NCI-H748 treated with DMSO at 0.1 percent for 48 hours (cell line): ENCODE data around the gene TXNDC12.
"Not testable (repeated sequence)": the region's sequence is repeated elsewhere in the genome, so short reads cannot be mapped to it uniquely, and the experiment has no call there.

Source experiments
- DNase-seq: peaks from one replicate; lab custom pipeline; 2025; lab: John Stamatoyannopoulos, UW

The TXNDC12 gene

GRCh38 chr1:52045666-52046195 is 9.3 kb downstream of the TXNDC12 start:
- DNase-seq: not testable (repeated sequence)

- no peak for DNase-seq
These were observed 9.8 kb downstream of the TXNDC12 start for GRCh38 chr1:52045236-52045635.

GRCh38 chr1:52041551-52042185 is 13.3 kb downstream of the TXNDC12 start:
- no peak for DNase-seq

DNA sequence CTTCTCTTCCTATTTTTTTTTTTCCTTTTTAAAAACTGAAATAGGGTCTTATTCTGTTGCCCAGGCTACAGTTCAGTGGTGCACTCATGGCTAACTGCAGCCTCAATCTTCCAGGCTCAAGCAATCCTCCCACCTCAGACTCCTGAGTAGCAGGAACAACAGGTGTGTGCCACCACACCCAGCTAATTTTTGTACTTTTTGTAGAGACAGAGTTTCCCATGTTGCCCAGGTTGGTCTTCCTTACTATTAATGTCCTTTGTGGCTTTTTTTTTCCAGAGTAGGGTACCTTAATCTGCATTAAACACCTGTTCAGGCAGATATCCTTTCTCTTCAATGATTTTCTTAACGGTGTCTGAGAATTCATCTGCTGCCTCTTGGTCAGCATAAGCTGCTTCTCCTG is 17.1 kb downstream of the TXNDC12 start:
- DNase-seq: no peak

DNA sequence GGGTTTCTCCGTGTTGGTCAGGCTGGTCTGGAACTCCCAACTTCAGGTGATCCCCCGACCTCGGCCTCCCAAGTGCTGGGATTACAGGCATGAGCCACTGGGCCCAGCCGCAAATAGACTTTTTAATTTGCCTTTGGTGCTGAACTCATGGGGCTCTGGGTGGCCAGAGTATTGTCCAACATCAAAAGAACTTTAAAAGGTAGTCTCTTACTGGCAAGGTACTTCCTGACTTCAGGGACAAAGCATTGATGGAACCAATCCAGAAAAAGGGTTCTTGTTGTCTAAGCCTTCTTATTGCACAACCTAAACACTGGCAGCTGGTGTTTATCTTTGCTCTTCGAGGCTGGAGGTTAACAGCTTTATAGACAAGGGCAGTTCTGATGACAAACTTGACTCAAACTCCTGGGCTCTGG is 17.6 kb downstream of the TXNDC12 start:
- no peak for DNase-seq

DNA sequence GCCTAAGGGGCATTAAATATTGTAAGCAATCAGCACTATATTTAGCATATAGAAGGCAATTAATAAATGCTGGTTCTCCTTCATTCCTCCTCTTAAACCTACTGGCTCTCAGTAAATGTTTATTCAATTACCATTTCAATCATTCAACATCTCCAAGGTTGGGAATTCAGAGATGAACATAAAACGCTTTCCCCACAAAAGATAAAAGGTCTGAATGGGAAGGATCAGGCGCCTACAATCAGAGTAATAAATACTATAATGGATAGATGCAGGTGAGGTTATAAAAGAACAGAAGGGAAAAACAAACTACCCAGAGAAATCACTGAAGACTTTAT is 21.0 kb downstream of the TXNDC12 start:
- DNase-seq: no peak

DNA sequence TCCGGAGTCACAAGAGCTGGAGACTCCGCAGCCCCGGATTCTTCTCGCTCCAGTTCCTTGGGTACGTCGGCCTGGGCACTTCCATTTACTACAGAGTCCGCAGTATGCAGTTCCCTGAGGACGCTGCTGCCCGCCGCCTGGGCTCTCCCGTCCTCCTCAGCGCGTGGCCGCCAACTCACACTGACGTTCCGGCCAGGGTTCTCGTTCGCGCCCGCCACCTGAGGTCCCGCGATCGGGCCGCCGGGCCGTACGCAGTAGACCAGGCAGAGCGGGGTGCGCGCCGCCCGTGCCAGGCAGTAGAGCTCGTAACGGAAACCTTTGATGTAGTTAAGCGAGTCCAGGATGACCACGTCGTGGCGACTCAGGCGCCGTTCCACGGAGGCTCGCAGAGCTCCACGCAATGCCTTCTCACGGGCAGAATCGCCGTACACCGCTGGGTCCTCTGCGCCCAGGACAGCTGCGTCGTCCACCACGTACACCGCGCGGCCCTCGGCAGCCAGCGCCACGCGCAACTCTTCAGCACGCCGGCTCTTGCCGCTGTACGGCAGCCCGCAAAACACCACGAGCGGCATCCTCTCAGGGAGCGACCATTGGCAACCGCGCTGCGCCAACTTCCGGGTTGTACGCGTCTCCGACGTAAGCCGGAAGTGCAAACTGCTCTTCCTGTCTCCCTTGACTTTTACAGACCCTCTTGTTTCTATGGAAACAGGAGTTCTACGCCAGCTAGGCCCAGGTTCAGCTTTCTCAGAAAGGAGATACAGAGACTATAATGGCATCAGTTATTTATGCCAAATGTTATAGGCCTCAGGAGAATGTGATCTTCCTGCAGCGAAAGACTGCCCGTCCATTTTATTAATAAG is 21.6 kb downstream of the TXNDC12 start, which contains the start of gene KTI12:
TSS of gene KTI12 (minus strand) at position 621 of the 860 bp plus-strand sequence. CDS start at position 572, 49 bp downstream.
- peak; percentile 61 for DNase-seq

GRCh38 chr1:52032785-52033131 is 22.2 kb downstream of the TXNDC12 start:
- no peak for DNase-seq

GRCh38 chr1:52032124-52032784 is 22.7 kb downstream of the TXNDC12 start:
- no peak for DNase-seq

DNA sequence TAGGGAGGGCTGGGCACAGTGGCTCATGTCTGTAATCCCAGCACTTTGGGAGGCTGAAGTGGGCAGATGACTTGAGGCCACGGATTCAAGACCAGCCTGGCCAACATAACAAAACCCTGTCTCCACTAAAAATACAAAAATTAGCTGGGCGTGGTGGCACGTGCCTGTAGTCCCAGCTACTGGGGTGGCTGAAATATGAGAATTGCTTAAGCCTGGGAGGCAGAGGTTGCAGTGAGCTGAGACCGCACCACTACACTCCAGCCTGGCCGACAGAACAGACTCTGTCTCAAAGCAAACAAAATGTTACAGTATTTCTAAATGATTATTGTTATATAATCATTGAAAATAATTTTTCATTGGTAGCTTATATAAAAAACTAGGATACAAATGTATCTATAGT is 26.2 kb downstream of the TXNDC12 start:
- DNase-seq: not testable (repeated sequence)

GRCh38 chr1:52028328-52028727 is 26.7 kb downstream of the TXNDC12 start:
- no peak for DNase-seq

DNA sequence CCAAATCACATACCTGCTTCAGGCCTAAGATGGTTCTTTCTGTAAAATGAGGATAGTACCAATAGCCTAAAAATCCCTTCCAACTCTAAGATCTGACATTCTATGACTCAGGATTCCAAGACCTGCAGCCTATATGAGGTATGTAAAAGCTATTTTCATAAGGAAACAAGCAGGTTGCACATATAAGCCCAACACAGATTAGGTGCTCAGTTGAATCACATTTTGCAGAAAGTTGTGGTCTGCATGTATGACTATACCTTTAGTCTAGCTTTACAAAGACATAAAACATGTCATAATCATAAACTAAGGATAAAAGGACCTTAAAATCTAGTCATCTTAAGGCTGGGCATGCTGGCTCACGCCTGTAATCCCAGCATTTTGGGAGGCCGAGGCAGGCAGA is 28.7 kb downstream of the TXNDC12 start:
- no peak for DNase-seq

DNA sequence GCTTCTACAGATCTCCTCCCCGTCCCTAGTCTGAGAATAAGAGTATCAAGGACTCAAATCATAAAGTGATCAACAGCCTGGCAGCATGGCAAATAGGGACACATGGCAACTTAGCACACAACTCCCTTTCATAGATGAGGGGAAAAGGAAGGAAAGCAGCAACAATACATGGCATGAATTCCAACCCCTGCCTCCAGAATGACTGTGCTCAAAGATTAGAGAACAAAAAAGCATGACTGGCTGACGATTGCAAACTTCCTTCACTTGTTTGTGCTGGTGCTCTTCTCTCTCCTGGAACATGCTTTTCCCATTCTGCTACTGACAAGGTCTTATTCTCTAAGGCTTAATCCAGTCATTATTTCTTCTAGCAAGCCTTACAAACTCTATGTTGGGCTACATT is 32.9 kb downstream of the TXNDC12 start:
- no peak for DNase-seq

DNA sequence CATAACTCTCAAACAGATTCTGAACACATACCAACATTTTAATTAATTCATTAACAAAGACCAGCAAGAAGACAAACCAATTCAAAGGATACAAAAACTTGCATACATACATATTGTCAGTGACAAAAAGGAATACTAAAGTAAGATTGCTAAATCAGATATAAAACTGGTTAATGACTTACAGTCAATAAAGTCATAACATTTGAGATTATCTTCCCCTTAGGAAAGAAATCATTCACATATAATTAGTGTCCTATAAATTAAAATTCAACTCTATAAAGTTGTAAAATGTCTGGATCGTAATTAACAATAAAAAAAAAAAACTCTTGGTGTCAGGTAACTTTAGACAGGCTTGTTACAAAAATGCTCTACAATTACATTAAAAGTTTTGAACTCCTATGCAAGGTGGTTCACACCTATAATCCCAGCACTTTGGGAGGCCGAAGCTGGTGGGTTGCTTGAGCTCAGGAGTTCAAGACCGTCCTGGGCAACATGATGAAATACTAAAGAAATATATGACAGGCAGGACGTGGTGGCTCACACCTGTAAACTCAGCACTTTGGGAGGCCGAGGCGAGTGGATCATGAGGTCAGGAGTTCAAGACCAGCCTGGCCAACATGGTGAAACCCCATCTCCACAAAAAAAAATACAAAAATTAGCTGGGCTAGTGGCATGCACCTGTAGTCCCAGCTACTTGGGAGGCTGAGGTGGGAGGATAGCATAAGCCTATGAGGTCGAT is 46.8 kb downstream of the TXNDC12 start:
- DNase-seq: no peak

- no peak for DNase-seq
These were observed 47.6 kb downstream of the TXNDC12 start for GRCh38 chr1:52007215-52008002.

DNA sequence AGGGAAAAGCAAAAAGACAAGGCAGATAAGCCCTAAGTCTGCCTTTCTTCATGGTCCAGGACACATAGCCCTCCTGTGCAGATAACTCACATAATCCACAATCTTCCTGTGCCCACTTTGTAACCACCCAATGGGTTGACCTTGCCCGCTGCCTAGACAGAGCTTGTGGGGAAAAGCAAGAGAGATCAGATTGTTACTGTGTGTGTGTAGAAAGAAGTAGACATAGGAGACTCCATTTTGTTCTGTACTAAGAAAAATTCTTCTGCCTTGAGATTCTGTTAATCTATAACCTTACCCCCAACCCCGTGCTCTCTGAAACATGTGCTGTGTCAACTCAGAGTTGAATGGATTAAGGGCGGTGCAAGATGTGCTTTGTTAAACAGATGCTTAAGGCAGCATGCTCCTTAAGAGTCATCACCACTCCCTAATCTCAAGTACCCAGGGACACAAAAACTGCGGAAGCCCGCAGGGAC is 48.9 kb downstream of the TXNDC12 start:
- DNase-seq: not testable (repeated sequence)

DNA sequence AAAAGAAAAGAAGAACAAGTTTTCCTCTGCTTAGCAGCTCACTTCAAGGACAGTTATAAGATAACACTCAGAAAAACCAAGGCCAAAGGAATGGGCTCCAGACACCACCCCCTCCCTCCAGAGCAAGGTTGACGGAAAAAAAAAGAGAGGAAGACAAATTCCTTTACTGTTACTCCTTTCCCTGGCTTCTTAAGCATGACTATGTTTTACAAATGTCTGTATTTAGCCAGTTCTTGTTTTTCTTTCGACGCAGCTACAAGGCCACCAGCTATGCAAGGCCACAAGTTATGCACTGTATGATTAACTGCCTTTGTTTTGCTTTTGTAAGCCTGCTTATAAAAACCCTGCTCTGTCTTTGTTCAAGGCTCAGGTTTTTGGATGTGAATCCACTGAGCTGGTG is 49.4 kb downstream of the TXNDC12 start:
- not testable (repeated sequence) for DNase-seq

DNA sequence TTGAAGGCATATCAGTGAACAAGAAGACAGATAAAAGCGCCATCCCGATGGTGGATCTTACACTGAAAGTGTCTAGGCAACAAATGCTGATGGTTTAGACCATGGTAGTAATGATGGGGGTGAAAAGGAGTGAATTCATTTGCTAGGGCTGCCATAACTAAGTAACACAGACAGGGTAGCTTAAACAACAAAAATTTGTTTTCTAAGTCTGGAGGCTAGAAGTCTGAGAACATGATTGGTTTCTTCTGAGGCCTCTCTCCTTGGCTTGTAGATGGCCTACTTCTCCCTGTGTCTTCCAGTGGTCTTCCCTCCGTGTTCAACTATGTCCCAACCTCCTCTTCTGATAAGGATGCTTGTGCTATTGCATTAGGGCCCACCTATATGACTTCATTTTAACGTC is 51.1 kb downstream of the TXNDC12 start:
- DNase-seq: no peak

GRCh38 chr1:52002038-52002917 is 52.7 kb downstream of the TXNDC12 start:
- peak; percentile 88 for DNase-seq

GRCh38 chr1:51998701-51999100 is 56.3 kb downstream of the TXNDC12 start:
- DNase-seq: no peak
